ENCODE results near the gene AVP.
A peak's percentile ranks its signal among the peaks of the same experiment; 100 is the strongest.

- TF ChIP-seq CTCF (optimal IDR thresholded peaks at IDR 0.05 in 1 of 3, IDR thresholded peaks at IDR 0.05 in 1 of 3, conservative IDR thresholded peaks at IDR 0.05 in 1 of 3; ENCODE audit: extremely low read depth in 1 of 3, insufficient read depth in 2 of 3, low read length in 3 of 3) (no peak), EZH2 (IDR thresholded peaks at IDR 0.05; ENCODE audit: low read length) (peak; percentile 24)
Measured at GRCh38 chr20:3072530-3073250, 11.8 kb downstream of the AVP start.

All from keratinocyte (primary cell).